ENCODE results near the gene TARDBP. TPM values are rescaled to one million over a fixed set of nuclear protein-coding genes. Genes with fewer than 3 reads are reported as not detected.
A peak's percentile ranks its signal among the peaks of the same experiment; 100 is the strongest.
"Not testable (repeated sequence)": the region's sequence is repeated elsewhere in the genome, so short reads cannot be mapped to it uniquely, and the experiment has no call there.

The TARDBP gene
- total and polyA plus RNA-seq, 8 donors, result 43.3 to 84.7 (median 53.7) TPM

GRCh38 chr1:11072216-11072917 lies 59.9 kb downstream of the TARDBP start:
- Histone ChIP-seq H3K27me3 (no peaks in the 10 kb centered on the region), H3K4me3 (no peak overlapping the region), H3K4me1 (peaks cover 8 to 18% (median 11%) of the 10 kb centered on the region in 3 donors), H3K27ac (peak overlapping the region in 2 of 4 donors; percentile 44 to 52), H3K36me3 (peaks cover 0 to 49% (median 34%) of the 10 kb centered on the region in 3 donors), H3K9me3 (no peaks in the 10 kb centered on the region)
- FAIRE-seq (no peak), DNase-seq (peak in 2 of 6 donors; percentile 23 to 36), ATAC-seq (peak; percentile 60 to 86 (median 80))
- TF ChIP-seq CTCF (IDR thresholded peaks at IDR 0.05), result no peak
- intact Hi-C loops (cut with DNase I), result no loop called here
- WGBS, 2 donors, result 33 to 35% methylated on average over 13 of the region's 13 CpGs

- FAIRE-seq; H3K4me3 ChIP-seq; DNase-seq; H3K27ac ChIP-seq; ATAC-seq; H3K9me3 ChIP-seq; intact Hi-C loops (cut with DNase I); H3K27me3 ChIP-seq: not testable (repeated sequence)
- peaks cover 8 to 18% (median 11%) of the 10 kb centered on the region in 3 donors for H3K4me1 ChIP-seq
- H3K36me3 ChIP-seq, result peaks cover 0 to 43% (median 28%) of the 10 kb centered on the region in 3 donors
- 90 to 91% methylated on average over 7 of the region's 7 CpGs for WGBS, 2 donors
These were observed 60.9 kb downstream of the TARDBP start for GRCh38 chr1:11073398-11073797.

Other genes with a start within 250 kb of the TARDBP start
- 10 to 100 TPM; 12.3 to 18.9 (median 13.8) TPM for gene CASZ1, start 216.0 kb upstream of the TARDBP start, total RNA-seq
- 10 to 100 TPM in 1 of 2 donors, 1 to 10 TPM in 1; 6.7 to 16.0 TPM for gene CASZ1, start 216.0 kb upstream of the TARDBP start, polyA plus RNA-seq
- not detected for gene MASP2, start 34.6 kb downstream of the TARDBP start, total RNA-seq
- gene MASP2, start 34.6 kb downstream of the TARDBP start, polyA plus RNA-seq, result under 1 TPM in 1 of 2 donors, not detected in 1; 0.05 TPM
- 100 to 1,000 TPM in 2 of 6 donors, 10 to 100 TPM in 4; 51.8 to 123 (median 66.0) TPM for gene SRM, start 47.4 kb downstream of the TARDBP start, total RNA-seq
- 100 to 1,000 TPM; 116 to 266 TPM for gene SRM, start 47.4 kb downstream of the TARDBP start, polyA plus RNA-seq
- gene EXOSC10, start 87.2 kb downstream of the TARDBP start, total RNA-seq, result 10 to 100 TPM; 16.3 to 26.8 (median 20.6) TPM
- gene EXOSC10, start 87.2 kb downstream of the TARDBP start, polyA plus RNA-seq, result 10 to 100 TPM; 32.5 to 65.1 TPM
- under 1 TPM in 4 of 6 donors, not detected in 2; 0.09 to 0.26 (median 0.22) TPM for gene ANGPTL7, start 176.7 kb downstream of the TARDBP start, total RNA-seq
- under 1 TPM; 0.15 to 0.63 TPM for gene ANGPTL7, start 176.7 kb downstream of the TARDBP start, polyA plus RNA-seq
- gene MTOR, start 249.9 kb downstream of the TARDBP start, total RNA-seq, result 10 to 100 TPM; 11.9 to 22.6 (median 15.8) TPM
- gene MTOR, start 249.9 kb downstream of the TARDBP start, polyA plus RNA-seq, result 10 to 100 TPM; 14.1 to 16.7 TPM

All from pancreas (tissue), 10 donors.